Body of pancreas (tissue), 4 donors: ENCODE measurements around the gene TCF7L1. TPM values are rescaled to one million over a fixed set of nuclear protein-coding genes. Genes with fewer than 3 reads are reported as not detected.

Experiments
- ATAC-seq: fragments of 150-250 bp; one replicate; pipeline ENCODE4 v1.9.1; 2016
- DNase-seq, 4 donors: peaks; one replicate each; pipeline ENCODE4 v3.0.0-alpha.2; 2019
- H3K27ac ChIP-seq, 4 donors: fragments of 200-600 bp; sonication (generic); 1 replicate in 3 of 4; 2 replicates in 1 of 4; pipeline versions ENCODE4 v1.5.1 to v1.6.1; 2016 to 2019; ENCODE audit warnings: mild to moderate bottlenecking in 1 of 4, mixed read lengths in 1 of 4, moderate library complexity in 1 of 4
- H3K27me3 ChIP-seq, 2 donors: fragments of 200-600 bp; sonication (generic); one replicate each; pipeline ENCODE4 v1.6.0; 2016; ENCODE audit warnings: mild to moderate bottlenecking in 1 of 2
- H3K36me3 ChIP-seq, 2 donors: fragments of 200-600 bp; sonication (generic); replicated peaks in 1 of 2; 2 replicates each; pipeline ENCODE4 v1.5.1; 2016; ENCODE audit warnings: low read depth in 2 of 2; ENCODE audit not compliant: insufficient read depth in 1 of 2
- H3K4me1 ChIP-seq: fragments of 200-600 bp; sonication (generic); one replicate; pipeline ENCODE4 v1.6.0; 2016
- H3K4me3 ChIP-seq, 2 donors: fragments of 200-600 bp; sonication (generic); 1 replicate in 1 of 2; 2 replicates in 1 of 2; pipeline ENCODE4 v1.5.1; 2016 to 2019
- H3K9me3 ChIP-seq, 3 donors: fragments of 200-600 bp; sonication (generic); 1 replicate in 2 of 3; 2 replicates in 1 of 3; pipeline ENCODE4 v1.5.1; 2016
- CTCF ChIP-seq, 7 experiments: fragments of 450-650 bp in 4 of 7; fragments of 200-600 bp in 3 of 7; sonication (generic) in 3 of 7; IDR thresholded peaks; one replicate each; pipeline ENCODE4 v1.5.1; 2016 to 2019; ENCODE audit warnings: antibody characterized with exemption in 7 of 7
- POLR2A ChIP-seq, 3 donors: fragments of 450-650 bp; IDR thresholded peaks; one replicate each; pipeline ENCODE4 v1.6.1; 2016; ENCODE audit warnings: antibody characterized with exemption in 3 of 3, mild to moderate bottlenecking in 2 of 3
- WGBS, 2 donors: methylation state at CpG; one replicate each; pipeline ENCODE4 v1.1.5; 2017; 5-methylcytosine and 5-hydroxymethylcytosine counted together
- intact Hi-C: fragments of 100-400 bp; cut with DNase I; formaldehyde crosslinking; loops from one replicate; pipeline ENCODE4 v1.15.1; 2023
- total RNA-seq, 2 donors: library from RNA; depleted of rRNA; stranded (reverse); fragments of >200 nt; gene quantifications; one replicate each; pipeline ENCODE4 v1.1.0, GENCODE V29; 2016

TCF7L1 gene
- total RNA-seq, 2 donors from 2014 or later = 2.1 to 4.3 TPM

- Histone ChIP-seq H3K36me3 (no peaks in the 10 kb centered on the region), H3K27me3 (no peaks in the 10 kb centered on the region), H3K4me3 (no peak overlapping the region), H3K9me3 (no peaks in the 10 kb centered on the region), H3K4me1 (peaks cover 4% of the 10 kb centered on the region), H3K27ac (no peak overlapping the region)
- ATAC-seq = no peak
- no peak for TF ChIP-seq CTCF (IDR thresholded peaks at IDR 0.05)
- no peak for TF ChIP-seq POLR2A (IDR thresholded peaks at IDR 0.05)
- no peak for DNase-seq
- intact Hi-C loops = no loop called here
- WGBS, 2 donors = 85 to 88% methylated on average over 7 of the region's 7 CpGs
These were observed 52.3 kb downstream of the TCF7L1 start for GRCh38 chr2:85185431-85185940.

- Histone ChIP-seq H3K36me3 (no peaks in the 10 kb centered on the region), H3K27ac (no peak overlapping the region), H3K27me3 (no peaks in the 10 kb centered on the region), H3K9me3 (no peaks in the 10 kb centered on the region), H3K4me3 (no peak overlapping the region), H3K4me1 (peaks cover 4% of the 10 kb centered on the region)
- 71 to 79% methylated on average over 2 of the region's 2 CpGs for WGBS, 2 donors
- DNase-seq (no peak), ATAC-seq (no peak)
- intact Hi-C loops = no loop called here
- TF ChIP-seq CTCF (IDR thresholded peaks at IDR 0.05) = no peak
- no peak for TF ChIP-seq POLR2A (IDR thresholded peaks at IDR 0.05)
These were observed 53.9 kb downstream of the TCF7L1 start for GRCh38 chr2:85187069-85187468.

GRCh38 chr2:85188852-85189251 is 55.7 kb downstream of the TCF7L1 start:
- TF ChIP-seq POLR2A (IDR thresholded peaks at IDR 0.05) = no peak
- TF ChIP-seq CTCF (IDR thresholded peaks at IDR 0.05) = no peak
- no peaks in the 10 kb centered on the region for H3K9me3 ChIP-seq
- DNase-seq = no peak
- H3K36me3 ChIP-seq = no peaks in the 10 kb centered on the region
- H3K27ac ChIP-seq = no peak overlapping the region
- intact Hi-C loops = no loop called here
- WGBS, 2 donors = 41 to 49% methylated on average over 5 of the region's 5 CpGs
- ATAC-seq = no peak
- no peaks in the 10 kb centered on the region for H3K27me3 ChIP-seq
- H3K4me1 ChIP-seq = peaks cover 4% of the 10 kb centered on the region
- no peak overlapping the region for H3K4me3 ChIP-seq

GRCh38 chr2:85189606-85190270 is 56.5 kb downstream of the TCF7L1 start:
- no peaks in the 10 kb centered on the region for H3K36me3 ChIP-seq
- no peak for ATAC-seq
- peaks cover 4% of the 10 kb centered on the region for H3K4me1 ChIP-seq
- 20 to 77% methylated on average over 1 to 12 of the region's 12 CpGs for WGBS, 2 donors
- no peak for DNase-seq
- TF ChIP-seq CTCF (IDR thresholded peaks at IDR 0.05) (no peak), POLR2A (IDR thresholded peaks at IDR 0.05) (no peak)
- intact Hi-C loops = no loop called here
- H3K9me3 ChIP-seq = no peaks in the 10 kb centered on the region
- H3K27ac ChIP-seq = no peak overlapping the region
- no peak overlapping the region for H3K4me3 ChIP-seq
- H3K27me3 ChIP-seq = no peaks in the 10 kb centered on the region

- no peaks in the 10 kb centered on the region for H3K27me3 ChIP-seq
- no peak overlapping the region for H3K4me3 ChIP-seq
- H3K9me3 ChIP-seq = no peaks in the 10 kb centered on the region
- H3K36me3 ChIP-seq = no peaks in the 10 kb centered on the region
- 82 to 96% methylated on average over 2 of the region's 2 CpGs for WGBS, 2 donors
- intact Hi-C loops = no loop called here
- no peak for DNase-seq
- TF ChIP-seq POLR2A (IDR thresholded peaks at IDR 0.05) (no peak), CTCF (IDR thresholded peaks at IDR 0.05) (no peak)
- no peak overlapping the region for H3K27ac ChIP-seq
- no peak for ATAC-seq
- H3K4me1 ChIP-seq = peaks cover 4% of the 10 kb centered on the region
These were observed 58.0 kb downstream of the TCF7L1 start for GRCh38 chr2:85191157-85191556.
